GM04504 (cell line): ENCODE data around the gene UPK1B.
A peak's percentile ranks its signal among the peaks of the same experiment; 100 is the strongest.

Experiments used
- DNase-seq: peaks from one replicate; pipeline ENCODE4 v3.0.0-alpha.2; 2012; ENCODE audit warnings: low read depth

Gene UPK1B

GRCh38 chr3:119176778-119177177 lies 3.4 kb downstream of the UPK1B start:
- DNase-seq, result no peak

- DNase-seq, result no peak
Measured at GRCh38 chr3:119177321-119177720, 3.9 kb downstream of the UPK1B start.

DNA sequence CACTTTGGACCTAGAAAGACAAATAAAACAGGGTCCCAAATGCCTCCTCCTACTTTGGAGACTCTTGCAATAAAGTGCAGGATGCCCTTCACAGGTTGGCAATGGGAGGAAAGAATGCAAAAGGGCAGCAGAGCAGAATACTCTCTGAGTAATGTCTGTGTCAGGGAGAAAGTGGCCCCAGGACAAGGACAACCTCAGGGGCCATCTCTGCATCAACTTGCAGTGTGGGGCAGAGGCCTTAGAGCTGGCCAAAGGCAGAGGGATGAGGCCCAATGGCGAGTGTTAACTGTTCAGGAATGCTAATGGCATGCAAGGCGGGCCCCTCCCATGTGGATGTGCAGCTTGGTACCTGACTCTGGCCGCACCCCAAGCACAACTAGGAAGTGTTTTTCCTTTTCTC lies 8.4 kb downstream of the UPK1B start:
- DNase-seq, result no peak

DNA sequence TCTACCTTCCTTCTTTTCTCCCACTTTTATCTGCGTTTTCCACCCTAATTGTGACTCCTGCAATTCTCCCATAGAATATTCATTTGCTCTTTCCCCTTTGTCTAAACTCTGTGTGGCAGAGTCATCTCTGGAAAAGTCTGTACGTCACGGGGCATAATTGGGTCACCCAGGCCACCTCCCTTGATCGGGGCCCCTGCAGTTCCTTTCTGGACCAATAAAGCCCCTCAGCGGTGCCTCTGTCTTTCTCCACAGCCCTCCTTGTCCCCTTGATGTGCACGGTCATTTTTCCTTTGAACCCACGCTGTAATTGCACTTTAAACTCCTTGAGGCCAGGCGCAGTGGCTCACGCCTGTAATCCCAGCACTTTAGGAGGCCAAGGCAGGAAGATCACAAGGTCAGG lies 10.7 kb downstream of the UPK1B start:
- DNase-seq, result no peak

DNA sequence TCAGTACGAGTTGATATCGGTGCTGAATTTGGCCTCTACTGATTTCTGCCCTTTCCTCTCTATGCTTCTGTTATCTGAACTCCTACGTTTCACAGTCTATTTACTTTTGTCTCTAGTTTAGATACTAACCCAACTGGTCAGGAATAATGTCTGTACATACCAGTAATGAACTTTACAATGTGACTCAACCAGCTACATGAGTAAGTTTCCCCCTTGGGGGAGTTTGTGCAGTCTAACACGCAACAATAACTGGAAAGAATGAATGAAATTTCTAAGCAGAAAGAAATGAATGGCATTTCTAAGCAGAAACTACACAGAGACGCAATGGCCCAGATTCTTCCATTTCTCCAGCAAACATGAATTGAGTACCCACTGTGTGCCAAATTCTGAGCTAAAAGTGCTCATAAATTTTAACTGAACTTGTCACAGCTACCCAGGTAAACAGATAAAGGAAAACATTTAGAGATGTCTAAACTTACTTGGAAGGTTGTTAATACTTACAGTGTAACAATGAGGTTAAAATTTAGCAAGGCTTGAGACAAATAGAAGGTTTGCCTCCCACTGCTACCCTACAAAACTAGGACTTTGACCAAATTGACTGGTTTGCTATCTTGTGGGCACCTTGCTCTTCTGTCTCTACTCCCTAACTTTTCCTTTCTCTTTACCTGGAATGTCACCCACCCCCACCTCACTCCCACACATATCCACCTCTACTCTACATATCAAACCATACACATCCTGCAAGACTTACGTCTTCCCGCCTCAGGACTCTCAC lies 11.6 kb downstream of the UPK1B start:
- DNase-seq, result peak; percentile 51

DNA sequence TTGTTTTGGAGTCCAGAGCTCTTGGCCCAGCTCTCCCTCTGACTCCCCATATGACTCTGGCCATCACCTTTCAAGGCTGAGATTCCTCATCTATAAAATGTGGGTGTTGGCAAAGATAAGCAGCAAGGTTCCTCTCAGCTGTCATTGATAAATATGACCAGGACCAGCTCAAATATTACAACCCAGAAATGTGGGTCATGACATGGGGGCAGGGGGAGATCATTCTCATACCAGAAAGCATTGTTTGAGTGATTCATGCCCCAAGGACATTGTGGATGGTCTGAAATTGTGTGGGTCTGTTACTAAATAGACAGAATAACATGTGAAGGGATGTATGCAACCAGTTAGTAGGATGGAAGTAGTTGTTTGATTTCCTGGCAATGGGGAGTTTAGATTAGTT lies 13.9 kb downstream of the UPK1B start:
- DNase-seq, result no peak

DNA sequence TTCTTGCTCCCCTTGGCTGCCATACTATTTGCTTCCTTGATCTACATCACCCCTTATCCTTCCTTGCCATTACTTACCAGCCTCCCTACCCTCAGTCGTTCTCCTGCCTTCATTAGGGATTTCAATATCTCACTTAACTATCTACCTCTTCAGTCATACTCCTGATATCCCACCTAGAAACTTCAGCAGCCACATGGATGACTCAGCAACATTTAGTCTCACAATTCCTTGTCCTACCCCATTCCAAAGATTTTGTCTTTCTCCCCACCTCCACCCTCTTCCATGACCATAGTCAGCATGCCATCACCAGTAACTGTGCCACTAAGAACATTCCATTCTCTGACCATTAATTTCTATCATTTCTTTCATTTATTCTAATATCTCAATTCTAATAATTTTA lies 18.4 kb downstream of the UPK1B start:
- no peak for DNase-seq

DNA sequence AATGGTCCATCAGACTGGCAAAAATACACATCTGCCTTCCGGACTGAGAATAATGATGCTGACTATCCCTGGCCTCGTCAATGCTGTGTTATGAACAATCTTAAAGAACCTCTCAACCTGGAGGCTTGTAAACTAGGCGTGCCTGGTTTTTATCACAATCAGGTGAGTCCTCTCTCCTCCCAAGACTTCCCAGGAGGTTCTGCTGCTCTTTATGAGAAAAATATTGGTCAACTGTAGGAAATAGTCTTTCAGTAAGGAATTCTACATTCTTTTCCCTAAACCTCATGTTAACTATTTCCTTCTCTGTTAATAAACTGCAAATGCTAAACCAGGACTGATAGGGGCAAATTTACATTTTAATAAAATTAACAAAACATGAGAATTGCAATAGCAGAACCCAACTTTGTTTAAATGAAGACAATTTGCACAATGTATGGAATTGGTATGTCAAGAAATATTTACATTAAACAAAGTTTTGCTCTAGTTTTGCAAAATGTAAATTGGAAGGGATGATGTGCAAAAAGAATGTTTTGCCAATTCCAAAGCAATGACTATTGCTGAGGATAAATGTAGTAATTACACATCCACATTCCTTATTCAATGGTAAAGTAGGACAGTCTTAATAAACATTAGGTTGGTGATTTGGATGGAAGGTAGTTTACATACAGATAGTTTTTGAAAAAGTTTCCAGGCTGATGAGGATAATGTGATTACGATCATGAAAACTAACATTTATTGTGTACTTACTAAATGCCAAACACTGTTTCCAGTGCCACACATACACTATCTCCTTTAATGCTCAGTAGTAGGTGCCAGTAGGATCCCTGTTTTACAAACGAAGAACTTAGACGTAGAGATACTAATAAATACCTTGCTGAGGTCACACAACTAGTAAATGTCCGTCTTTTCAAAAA lies 21.1 kb downstream of the UPK1B start:
- no peak for DNase-seq

DNA sequence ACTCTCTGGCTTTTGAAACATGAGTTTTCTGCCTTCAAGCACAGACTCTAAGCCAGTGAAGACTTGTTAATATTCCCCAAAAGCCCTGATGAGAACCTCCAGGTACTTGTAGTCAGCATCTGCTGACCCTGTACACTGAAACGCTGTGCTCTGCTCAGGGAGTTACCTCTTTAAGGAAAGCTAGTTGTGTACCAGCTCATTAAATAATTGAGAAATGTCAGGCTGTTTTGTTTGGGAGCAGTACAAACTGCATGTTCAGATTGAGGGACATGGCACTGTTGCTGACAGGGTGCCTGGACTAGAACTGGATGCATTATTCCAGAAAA lies 21.7 kb downstream of the UPK1B start:
- DNase-seq, result no peak

GRCh38 chr3:119195911-119196310 lies 22.5 kb downstream of the UPK1B start:
- no peak for DNase-seq

- DNase-seq, result no peak
Measured at GRCh38 chr3:119205209-119205608, 31.8 kb downstream of the UPK1B start.

DNA sequence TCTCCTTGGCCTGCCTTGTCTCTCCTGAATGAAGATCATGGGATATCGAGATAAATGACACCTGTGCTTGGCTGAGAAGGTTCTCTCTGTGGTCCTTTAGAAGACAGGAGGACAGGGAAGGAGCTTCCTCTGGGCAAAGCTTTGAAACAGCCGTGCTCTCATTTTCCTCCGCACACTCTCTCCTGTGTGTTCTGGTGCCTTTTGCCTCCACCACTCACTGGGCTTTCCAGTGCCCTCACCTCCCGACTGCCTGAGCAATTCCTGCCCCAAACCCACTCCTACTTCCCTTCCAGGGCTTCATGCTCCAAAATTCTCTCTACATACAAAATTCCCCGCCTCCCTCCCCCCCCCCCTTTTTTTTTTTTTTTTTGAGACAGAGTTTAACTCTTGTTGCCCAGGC lies 32.3 kb downstream of the UPK1B start:
- no peak for DNase-seq

DNA sequence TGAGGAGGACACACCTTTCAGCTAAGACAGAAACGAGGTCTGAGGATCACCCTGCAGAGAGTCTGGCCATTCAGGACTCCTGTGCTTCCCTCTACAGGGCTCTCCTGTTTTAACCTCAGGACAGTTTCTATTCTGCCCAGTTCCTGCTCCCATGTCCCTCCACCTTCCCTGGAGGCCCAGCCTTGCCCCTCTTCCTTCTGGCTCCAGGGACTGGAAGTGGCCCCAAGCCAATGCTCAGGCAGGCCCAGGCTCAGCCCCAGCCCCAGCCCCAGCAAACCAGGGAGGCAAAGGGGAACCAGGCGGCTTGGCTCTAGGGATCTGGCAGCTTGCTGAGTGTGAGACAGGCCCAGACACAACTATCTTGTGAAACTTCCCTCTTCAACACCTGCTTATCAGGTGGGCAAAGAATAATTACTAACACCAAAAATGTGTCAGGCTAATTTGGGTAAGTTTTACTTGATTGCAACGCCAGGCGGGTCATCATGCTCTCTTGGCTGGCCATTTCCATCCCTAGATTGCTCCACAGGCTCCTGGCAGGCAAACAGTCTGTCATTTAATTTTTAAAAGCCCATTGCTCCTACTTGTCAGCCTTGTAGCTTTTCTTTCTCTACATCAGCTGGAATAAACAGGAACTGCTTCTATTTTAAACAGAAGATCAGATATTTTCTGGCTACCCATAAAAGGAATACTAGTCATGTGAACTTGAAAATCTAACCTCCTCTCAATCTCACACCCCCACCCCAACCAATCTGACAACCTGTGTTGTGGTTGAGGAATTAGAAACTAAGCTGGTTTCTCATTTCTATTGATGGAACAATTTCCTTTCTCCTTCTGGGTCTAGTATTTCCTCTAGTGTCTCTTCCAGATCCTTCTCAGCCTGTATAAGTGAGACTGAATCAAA lies 33.5 kb downstream of the UPK1B start:
- no peak for DNase-seq

GRCh38 chr3:119207512-119207875 lies 34.1 kb downstream of the UPK1B start:
- no peak for DNase-seq

DNA sequence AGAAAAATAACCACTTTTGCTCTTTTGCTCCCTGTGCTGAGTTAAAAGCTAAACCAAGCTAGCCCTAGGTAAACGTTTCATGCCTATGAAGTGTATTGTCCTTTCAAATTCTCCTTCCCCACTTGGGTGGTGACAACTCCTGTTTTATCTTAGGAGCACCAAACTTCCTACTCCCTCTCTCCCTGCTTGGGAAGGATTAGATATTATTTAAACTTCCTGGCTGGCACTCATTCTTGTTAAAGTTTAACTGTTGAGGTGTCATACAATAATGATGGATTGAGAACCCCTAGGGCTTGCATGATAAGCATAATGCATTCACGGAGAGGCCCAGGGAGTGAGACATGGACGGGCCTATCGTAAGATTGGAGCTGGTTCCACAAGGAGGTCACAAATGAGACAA lies 37.8 kb downstream of the UPK1B start:
- DNase-seq, result no peak

- no peak for DNase-seq
Measured at GRCh38 chr3:119211803-119212202, 38.4 kb downstream of the UPK1B start.

DNA sequence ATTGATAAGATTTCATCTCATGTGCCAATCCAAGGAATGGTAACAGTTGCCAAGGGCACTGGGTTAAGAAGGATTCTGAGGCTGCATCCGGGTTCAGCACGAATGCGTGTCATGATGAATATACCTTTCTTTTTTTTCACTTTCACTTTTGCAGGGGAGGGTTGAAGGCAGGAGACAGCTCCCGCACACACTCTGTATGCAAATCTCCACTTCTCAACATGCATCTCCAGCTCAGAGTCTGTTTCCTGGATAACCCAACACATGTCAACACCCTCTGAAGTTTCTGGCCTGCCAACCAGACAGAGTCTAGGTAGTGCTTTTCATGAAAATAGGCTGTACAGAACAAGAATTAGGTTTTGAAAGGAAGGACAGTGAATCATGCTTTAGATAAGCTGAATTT lies 45.7 kb downstream of the UPK1B start:
- DNase-seq, result no peak

GRCh38 chr3:119220198-119220597 lies 46.8 kb downstream of the UPK1B start:
- no peak for DNase-seq

GRCh38 chr3:119220970-119221667 lies 47.7 kb downstream of the UPK1B start:
- DNase-seq, result no peak

- peak; percentile 39 for DNase-seq
Measured at GRCh38 chr3:119221779-119222320, 48.5 kb downstream of the UPK1B start.

GRCh38 chr3:119222391-119222790 lies 49.0 kb downstream of the UPK1B start:
- no peak for DNase-seq

DNA sequence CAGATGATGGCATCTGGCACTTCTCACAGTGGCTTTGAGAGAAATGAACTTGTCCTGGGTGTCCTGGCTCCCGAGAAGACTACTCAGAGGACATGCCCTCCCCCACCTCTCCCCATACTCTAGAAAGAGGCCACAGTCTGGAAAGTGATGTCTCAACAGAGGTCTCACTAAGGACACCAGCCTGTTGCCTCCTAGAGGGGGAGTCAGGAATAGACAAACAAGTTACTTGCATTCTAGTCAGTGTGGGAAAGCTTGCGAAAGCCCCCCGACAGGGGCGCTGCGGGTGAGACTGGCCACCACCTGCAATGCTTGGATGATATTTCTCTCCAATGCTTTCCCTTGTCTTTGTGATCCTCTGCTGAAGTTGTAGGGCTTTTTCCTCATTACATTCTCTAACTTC lies 50.1 kb downstream of the UPK1B start:
- DNase-seq, result no peak
